ENCODE results near the gene DNPH1.

Gene DNPH1

GRCh38 chr6:43221046-43221972, 8.0 kb downstream of the DNPH1 start:
- H3K4me3 ChIP-seq (ENCODE audit: severe bottlenecking): no peak overlapping the region
- peak; percentile 54 for ATAC-seq (ENCODE audit: low read depth)
- no peaks in the 10 kb centered on the region for H3K9me3 ChIP-seq (ENCODE audit: severe bottlenecking)
- H3K27ac ChIP-seq (ENCODE audit: poor library complexity, severe bottlenecking): peak overlapping the region; percentile 7
- peaks cover 10% of the 10 kb centered on the region; the same call in 1 of the 2 replicates for H3K36me3 ChIP-seq (ENCODE audit: low read depth)
- DNase-seq (ENCODE audit: low spot score): peak; percentile 49
- H3K4me1 ChIP-seq (ENCODE audit: insufficient read depth, poor library complexity, severe bottlenecking): no peaks in the 10 kb centered on the region
- H3K27me3 ChIP-seq (ENCODE audit: insufficient read depth, poor library complexity, severe bottlenecking): no peaks in the 10 kb centered on the region
- TF ChIP-seq CTCF (IDR thresholded peaks at IDR 0.05; ENCODE audit: poor library complexity, severe bottlenecking): no peak

- peaks cover 10% of the 10 kb centered on the region; the same call in 1 of the 2 replicates for H3K36me3 ChIP-seq (ENCODE audit: low read depth)
- ATAC-seq (ENCODE audit: low read depth) (no peak), DNase-seq (ENCODE audit: low spot score) (peak; percentile 45)
- H3K27ac ChIP-seq (ENCODE audit: poor library complexity, severe bottlenecking): no peak overlapping the region
- no peaks in the 10 kb centered on the region for H3K4me1 ChIP-seq (ENCODE audit: insufficient read depth, poor library complexity, severe bottlenecking)
- no peaks in the 10 kb centered on the region for H3K27me3 ChIP-seq (ENCODE audit: insufficient read depth, poor library complexity, severe bottlenecking)
- no peak overlapping the region for H3K4me3 ChIP-seq (ENCODE audit: severe bottlenecking)
- TF ChIP-seq CTCF (IDR thresholded peaks at IDR 0.05; ENCODE audit: poor library complexity, severe bottlenecking): no peak
- H3K9me3 ChIP-seq (ENCODE audit: severe bottlenecking): no peaks in the 10 kb centered on the region
Measured at GRCh38 chr6:43220439-43220951, 8.8 kb downstream of the DNPH1 start.

- peaks cover 10% of the 10 kb centered on the region; the same call in 1 of the 2 replicates for H3K36me3 ChIP-seq (ENCODE audit: low read depth)
- H3K9me3 ChIP-seq (ENCODE audit: severe bottlenecking): no peaks in the 10 kb centered on the region
- no peak for TF ChIP-seq CTCF (IDR thresholded peaks at IDR 0.05; ENCODE audit: poor library complexity, severe bottlenecking)
- no peak overlapping the region for H3K4me3 ChIP-seq (ENCODE audit: severe bottlenecking)
- ATAC-seq (ENCODE audit: low read depth) (no peak), DNase-seq (ENCODE audit: low spot score) (peak; percentile 14)
- no peak overlapping the region for H3K27ac ChIP-seq (ENCODE audit: poor library complexity, severe bottlenecking)
- H3K4me1 ChIP-seq (ENCODE audit: insufficient read depth, poor library complexity, severe bottlenecking): no peaks in the 10 kb centered on the region
- H3K27me3 ChIP-seq (ENCODE audit: insufficient read depth, poor library complexity, severe bottlenecking): no peaks in the 10 kb centered on the region
Measured at GRCh38 chr6:43219814-43220213, 9.5 kb downstream of the DNPH1 start.

GRCh38 chr6:43219119-43219518, 10.2 kb downstream of the DNPH1 start:
- H3K36me3 ChIP-seq (ENCODE audit: low read depth): peaks cover 7% of the 10 kb centered on the region; the same call in 1 of the 2 replicates
- ATAC-seq (ENCODE audit: low read depth) (no peak), DNase-seq (ENCODE audit: low spot score) (peak; percentile 5)
- no peak for TF ChIP-seq CTCF (IDR thresholded peaks at IDR 0.05; ENCODE audit: poor library complexity, severe bottlenecking)
- H3K4me3 ChIP-seq (ENCODE audit: severe bottlenecking): no peak overlapping the region
- no peaks in the 10 kb centered on the region for H3K4me1 ChIP-seq (ENCODE audit: insufficient read depth, poor library complexity, severe bottlenecking)
- no peak overlapping the region for H3K27ac ChIP-seq (ENCODE audit: poor library complexity, severe bottlenecking)
- H3K27me3 ChIP-seq (ENCODE audit: insufficient read depth, poor library complexity, severe bottlenecking): no peaks in the 10 kb centered on the region
- H3K9me3 ChIP-seq (ENCODE audit: severe bottlenecking): no peaks in the 10 kb centered on the region

All from RWPE2 (cell line).